SU-DHL-6 (cell line): Measurements from ENCODE around the gene SPG7.

Experiments used
- H2AFZ ChIP-seq: fragments of 200-600 bp; sonication (generic); 2 replicates; pipeline ENCODE4 v1.6.1; 2014; ENCODE audit warnings: low read depth, mild to moderate bottlenecking, moderate library complexity, mixed read lengths, antibody characterized with exemption, low read length; ENCODE audit not compliant: severe bottlenecking
- H3F3A ChIP-seq: fragments of 200-600 bp; shearing (Covaris generic); 2 replicates; pipeline ENCODE4 v1.6.0; 2016; ENCODE audit warnings: antibody characterized with exemption, mild to moderate bottlenecking; ENCODE audit not compliant: insufficient read depth
- H3K27ac ChIP-seq: fragments of 200-600 bp; sonication (generic); 2 replicates; pipeline ENCODE4 v1.5.1; 2016; ENCODE audit warnings: low read depth, mild to moderate bottlenecking, low read length, moderate library complexity, mixed read lengths
- H3K27me3 ChIP-seq: fragments of 200-600 bp; sonication (generic), shearing (Covaris generic); 2 replicates; pipeline ENCODE4 v1.6.0; 2014; ENCODE audit warnings: mild to moderate bottlenecking, low read length
- H3K36me3 ChIP-seq: fragments of 200-600 bp; sonication (generic); 2 replicates; pipeline ENCODE4 v1.6.1; 2014; ENCODE audit warnings: mild to moderate bottlenecking, low read length, mixed read lengths
- H3K4me2 ChIP-seq: fragments of 300-600, 200-600 bp; shearing (Covaris generic), sonication (generic); 2 replicates; pipeline ENCODE4 v1.6.0; 2014; ENCODE audit warnings: low read length, low read depth, mild to moderate bottlenecking; ENCODE audit not compliant: poor library complexity, severe bottlenecking
- H3K4me3 ChIP-seq: fragments of 200-600 bp; sonication (generic); 2 replicates; pipeline ENCODE4 v1.5.1; 2014; ENCODE audit warnings: antibody characterized with exemption, low read length, mild to moderate bottlenecking, mixed read lengths; ENCODE audit not compliant: insufficient read depth, poor library complexity, severe bottlenecking
- H3K79me2 ChIP-seq: fragments of 200-600 bp; sonication (generic); 2 replicates; pipeline ENCODE4 v1.6.1; 2014; ENCODE audit warnings: mild to moderate bottlenecking, low read length, moderate library complexity; ENCODE audit not compliant: insufficient read depth
- H3K9ac ChIP-seq: fragments of 200-600 bp; sonication (generic); 2 replicates; pipeline ENCODE4 v1.7.0; 2014; ENCODE audit warnings: mild to moderate bottlenecking, low read length
- H3K9me2 ChIP-seq: fragments of 200-600 bp; sonication (generic); replicated peaks from 2 replicates; pipeline ENCODE4 v1.6.1; 2014; ENCODE audit warnings: low read length; ENCODE audit not compliant: insufficient read depth
- H3K9me3 ChIP-seq: fragments of 200-600 bp; sonication (generic); 2 replicates; pipeline ENCODE4 v1.6.1; 2014; ENCODE audit warnings: low read length, mixed read lengths; ENCODE audit not compliant: insufficient read depth
- H4K20me1 ChIP-seq: fragments of 200-600 bp; sonication (generic); 2 replicates; pipeline ENCODE4 v1.6.1; 2014; ENCODE audit warnings: low read depth, mild to moderate bottlenecking, antibody characterized with exemption, low read length, moderate library complexity, mixed read lengths
- CTCF ChIP-seq: fragments of 200-600 bp; sonication (generic); IDR thresholded peaks from one replicate; pipeline ENCODE4 v1.5.1; 2017; ENCODE audit warnings: antibody characterized with exemption, mild to moderate bottlenecking, low read length, moderate library complexity; ENCODE audit not compliant: insufficient read depth, poor library complexity, severe bottlenecking
- EZH2phosphoT487 ChIP-seq: fragments of 200-600 bp; sonication (generic), shearing (Covaris generic); conservative IDR thresholded peaks from 2 replicates; pipeline ENCODE4 v1.6.1; 2018; ENCODE audit warnings: mild to moderate bottlenecking, antibody characterized with exemption, low read length, moderate library complexity, mixed read lengths

The SPG7 gene

GRCh38 chr16:89562939-89563338 is 54.7 kb downstream of the SPG7 start:
- Histone ChIP-seq H3K36me3 (peaks cover 31% of the 10 kb centered on the region), H3K9me3 (no peaks in the 10 kb centered on the region), H3K79me2 (peaks cover 21% of the 10 kb centered on the region), H3K4me2 (peak overlapping the region; percentile 62), H3K27ac (0 out of 2 replicates have a peak overlapping the region, but pooled peaks have one; percentile 12), H4K20me1 (peaks cover 19% of the 10 kb centered on the region), H3F3A (peaks cover 67% of the 10 kb centered on the region), H2AFZ (no peak overlapping the region), H3K9me2 (no peaks in the 10 kb centered on the region), H3K27me3 (no peaks in the 10 kb centered on the region), H3K4me3 (no peak overlapping the region), H3K9ac (peak overlapping the region; percentile 99; the same call in 1 of the 2 replicates)
- TF ChIP-seq EZH2phosphoT487 (no peak), CTCF (no peak)

GRCh38 chr16:89563639-89564392 is 55.6 kb downstream of the SPG7 start:
- peak overlapping the region; percentile 21; the same call in 1 of the 2 replicates for H3K27ac ChIP-seq

GRCh38 chr16:89564476-89565255 is 56.5 kb downstream of the SPG7 start:
- Histone ChIP-seq H3K27me3 (no peaks in the 10 kb centered on the region), H3K9ac (no peak overlapping the region; the same call in 1 of the 2 replicates), H3F3A (peaks cover 67% of the 10 kb centered on the region), H2AFZ (no peak overlapping the region), H4K20me1 (peaks cover 19% of the 10 kb centered on the region), H3K4me2 (peak overlapping the region; percentile 62), H3K79me2 (peaks cover 21% of the 10 kb centered on the region), H3K27ac (peak overlapping the region; percentile 27; the same call in 1 of the 2 replicates), H3K4me3 (no peak overlapping the region), H3K9me2 (no peaks in the 10 kb centered on the region), H3K36me3 (peaks cover 31% of the 10 kb centered on the region), H3K9me3 (no peaks in the 10 kb centered on the region)
- TF ChIP-seq CTCF: no peak
- TF ChIP-seq EZH2phosphoT487: no peak

More at GRCh38 chr16:89563639-89564392, 55.6 kb downstream of the SPG7 start:
- peaks cover 19% of the 10 kb centered on the region for H4K20me1 ChIP-seq
- peaks cover 21% of the 10 kb centered on the region for H3K79me2 ChIP-seq
- no peaks in the 10 kb centered on the region for H3K9me2 ChIP-seq
- peaks cover 67% of the 10 kb centered on the region for H3F3A ChIP-seq
- H3K27me3 ChIP-seq: no peaks in the 10 kb centered on the region
- H3K9ac ChIP-seq: peak overlapping the region; percentile 99; the same call in 1 of the 2 replicates
- no peak overlapping the region for H3K4me3 ChIP-seq
- H2AFZ ChIP-seq: no peak overlapping the region
- peaks cover 31% of the 10 kb centered on the region for H3K36me3 ChIP-seq
- no peaks in the 10 kb centered on the region for H3K9me3 ChIP-seq
- peak overlapping the region; percentile 62 for H3K4me2 ChIP-seq
- TF ChIP-seq EZH2phosphoT487: no peak
- no peak for TF ChIP-seq CTCF
